D721Med (cell line): Measurements from ENCODE around the gene RMC1.

Source experiments
- DNase-seq: peaks from one replicate; pipeline ENCODE4 v3.0.0; 2011; ENCODE audit warnings: low spot score; ENCODE audit not compliant: insufficient read length
- FAIRE-seq: peaks from 2 replicates; lab custom pipeline; 2011; peaks lifted over from hg19 to GRCh38; lab: Jason Lieb, UNC
- CTCF ChIP-seq: IDR thresholded peaks from 2 replicates; pipeline ENCODE4 v1.5.1; 2012; ENCODE audit warnings: mild to moderate bottlenecking, control low read depth; ENCODE audit not compliant: insufficient read depth; ENCODE audit errors: missing control alignments

Gene RMC1

GRCh38 chr18:23534276-23534675 lies 31.0 kb downstream of the RMC1 start:
- DNase-seq (no peak), FAIRE-seq (no peak)
- no peak for TF ChIP-seq CTCF

- TF ChIP-seq CTCF: no peak
- DNase-seq: no peak
- FAIRE-seq: no peak
Measured at GRCh38 chr18:23536204-23536603, 32.9 kb downstream of the RMC1 start.

- TF ChIP-seq CTCF: no peak
- DNase-seq: no peak
- no peak for FAIRE-seq
Measured at GRCh38 chr18:23537274-23537673, 34.0 kb downstream of the RMC1 start.

- FAIRE-seq (no peak), DNase-seq (no peak)
- TF ChIP-seq CTCF: no peak
Measured at GRCh38 chr18:23538001-23538400, 34.7 kb downstream of the RMC1 start.

GRCh38 chr18:23538870-23539269 lies 35.6 kb downstream of the RMC1 start:
- no peak for TF ChIP-seq CTCF
- DNase-seq: no peak
- no peak for FAIRE-seq

GRCh38 chr18:23539296-23539695 lies 36.0 kb downstream of the RMC1 start:
- FAIRE-seq: no peak
- DNase-seq: no peak
- no peak for TF ChIP-seq CTCF

- DNase-seq: no peak
- no peak for FAIRE-seq
- TF ChIP-seq CTCF: no peak
Measured at GRCh38 chr18:23539911-23540525, 36.7 kb downstream of the RMC1 start.
